IPS-NIHi7 (cell line): ENCODE measurements around the gene ALAS1.
"Not testable (repeated sequence)": the region's sequence is repeated elsewhere in the genome, so short reads cannot be mapped to it uniquely, and the experiment has no call there.

Experiments used
- DNase-seq: peaks from one replicate; pipeline ENCODE4 v3.0.0; 2012; ENCODE audit warnings: mixed read lengths; ENCODE audit errors: extremely low spot score

The ALAS1 gene

DNA sequence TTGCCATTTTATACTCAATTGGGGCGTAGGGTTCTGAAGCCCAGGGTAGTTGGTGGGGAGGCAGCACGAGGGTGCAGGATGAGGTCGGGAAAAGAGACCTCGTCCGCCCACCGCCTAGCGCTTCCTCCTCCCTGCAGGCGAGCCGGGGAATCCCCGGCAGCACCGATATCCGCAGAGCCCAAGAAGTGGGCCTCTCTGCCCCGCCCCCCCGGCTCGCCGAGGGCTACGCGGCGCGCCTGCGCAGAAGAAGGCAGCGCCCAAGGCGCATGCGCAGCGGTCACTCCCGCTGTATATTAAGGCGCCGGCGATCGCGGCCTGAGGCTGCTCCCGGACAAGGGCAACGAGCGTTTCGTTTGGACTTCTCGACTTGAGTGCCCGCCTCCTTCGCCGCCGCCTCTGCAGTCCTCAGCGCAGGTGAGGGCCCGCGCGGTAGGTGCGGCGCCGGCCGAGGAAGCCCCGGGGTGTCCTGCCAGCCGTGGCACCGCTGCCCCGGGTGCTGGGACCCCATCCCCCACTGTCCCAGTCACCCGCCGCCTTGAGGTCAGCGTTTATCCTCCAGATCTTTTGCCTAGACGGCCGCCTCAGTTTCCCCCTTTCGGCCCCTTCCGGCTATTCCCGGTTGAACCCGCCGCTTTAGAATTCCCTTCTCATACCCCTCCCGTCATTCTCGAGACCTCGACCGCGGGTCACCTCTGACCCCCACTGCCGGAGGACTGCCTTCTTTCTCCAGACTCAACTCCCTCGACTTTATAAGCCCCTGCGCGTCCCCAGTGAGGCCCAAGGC, at the start of gene ALAS1:
Gene ALAS1 (plus strand): TSS at position 319 of the 784 bp plus-strand sequence. CDS start 1,082 bp downstream, outside the sequence.
- peak; percentile 100 for DNase-seq

DNA sequence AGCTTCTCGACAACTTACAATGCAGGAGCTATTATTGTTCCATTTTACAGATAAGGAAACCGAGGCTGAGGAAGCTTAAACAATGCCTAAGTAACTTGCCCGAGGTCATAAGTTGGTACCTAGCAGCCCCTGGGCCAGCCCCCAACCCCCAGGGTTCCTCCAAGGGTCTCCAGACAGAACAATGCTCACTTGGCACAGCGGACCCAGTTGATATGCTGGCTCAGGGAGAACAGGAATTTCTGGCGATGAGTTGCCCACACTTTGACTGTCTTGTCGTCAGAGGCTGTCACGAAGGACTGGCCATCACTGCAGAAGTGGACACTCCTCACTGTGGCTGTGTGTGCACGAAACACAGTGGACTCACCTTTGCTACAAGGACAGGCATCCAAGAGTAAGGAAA, 48.9 kb upstream of the ALAS1 start:
- no peak for DNase-seq

DNA sequence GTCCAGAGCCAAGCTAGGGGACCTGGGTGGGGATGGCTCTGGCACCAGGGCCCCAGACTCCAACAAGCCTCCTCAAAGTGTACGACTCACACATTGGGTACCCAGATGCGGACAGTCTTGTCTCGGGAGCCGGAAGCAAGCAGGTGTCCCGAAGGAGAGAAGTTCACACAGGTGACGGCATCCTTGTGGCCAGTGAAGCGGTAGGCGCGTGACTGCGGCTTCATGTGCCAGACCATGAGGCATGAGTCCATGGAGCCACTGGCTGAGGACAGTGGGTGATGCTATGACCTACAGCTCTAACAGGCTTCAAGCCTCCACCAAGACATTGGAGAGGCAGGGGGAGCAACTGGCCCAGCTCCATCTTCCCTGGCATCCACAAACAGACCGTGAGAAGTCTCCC, 48.2 kb upstream of the ALAS1 start:
- no peak for DNase-seq

DNA sequence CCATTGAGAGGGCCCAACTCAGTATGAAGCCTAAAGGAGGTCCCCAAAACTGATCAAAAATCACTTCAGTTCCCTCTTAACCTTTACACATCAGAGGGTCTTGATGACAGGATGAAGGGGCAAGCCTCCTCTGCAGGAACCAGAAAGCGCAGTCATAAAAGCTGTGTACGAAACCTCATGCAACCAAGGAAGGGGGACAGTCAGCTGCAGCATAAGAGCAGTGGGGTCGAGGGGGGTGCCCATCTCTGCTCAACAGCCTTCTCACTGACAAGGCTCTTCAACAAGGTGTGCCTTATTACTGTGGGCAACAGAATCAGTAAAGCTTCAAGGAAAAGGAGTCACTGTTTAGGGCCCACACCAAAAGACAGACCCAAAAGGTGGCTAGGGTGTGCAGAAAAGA, 47.6 kb upstream of the ALAS1 start:
- DNase-seq = no peak

DNA sequence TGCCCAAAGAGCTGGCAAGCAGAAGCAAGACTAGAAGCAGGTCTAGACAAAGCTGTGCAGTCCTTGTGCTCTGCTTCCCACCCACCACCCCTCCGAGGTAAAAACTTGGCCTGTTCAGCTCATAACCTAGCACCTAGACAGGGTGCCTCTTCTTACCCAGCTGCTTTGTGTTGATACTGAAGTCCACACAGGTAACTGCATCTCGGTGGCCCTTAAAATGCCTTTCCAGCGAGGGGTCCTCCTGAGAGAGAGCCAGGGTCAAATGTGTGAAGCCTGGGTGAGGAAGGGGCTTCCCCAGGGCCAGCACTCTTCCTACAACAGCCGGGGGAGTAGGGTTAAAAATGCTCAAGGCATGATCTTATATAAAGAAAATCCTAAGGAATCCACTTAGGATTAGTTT, 47.1 kb upstream of the ALAS1 start:
- no peak for DNase-seq

DNA sequence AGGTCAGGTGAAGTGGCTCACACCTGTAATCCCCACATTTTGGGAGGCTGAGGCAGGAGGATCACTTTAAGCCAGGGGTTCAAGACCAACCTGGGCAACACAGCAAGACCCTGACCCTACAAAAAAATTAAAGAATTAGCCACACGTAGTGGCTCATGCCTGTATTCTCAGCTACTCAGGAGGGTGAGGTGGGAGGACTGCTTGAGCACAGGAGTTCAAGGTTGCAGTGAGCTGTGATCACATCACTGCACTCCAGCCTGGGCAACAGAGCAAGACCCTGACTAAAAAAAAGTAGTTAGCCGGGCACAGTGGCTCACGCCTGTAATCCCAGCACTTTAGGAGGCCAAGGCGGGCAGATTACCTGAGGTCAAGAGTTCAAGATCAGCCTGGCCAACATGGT, 46.0 kb upstream of the ALAS1 start:
- not testable (repeated sequence) for DNase-seq

DNA sequence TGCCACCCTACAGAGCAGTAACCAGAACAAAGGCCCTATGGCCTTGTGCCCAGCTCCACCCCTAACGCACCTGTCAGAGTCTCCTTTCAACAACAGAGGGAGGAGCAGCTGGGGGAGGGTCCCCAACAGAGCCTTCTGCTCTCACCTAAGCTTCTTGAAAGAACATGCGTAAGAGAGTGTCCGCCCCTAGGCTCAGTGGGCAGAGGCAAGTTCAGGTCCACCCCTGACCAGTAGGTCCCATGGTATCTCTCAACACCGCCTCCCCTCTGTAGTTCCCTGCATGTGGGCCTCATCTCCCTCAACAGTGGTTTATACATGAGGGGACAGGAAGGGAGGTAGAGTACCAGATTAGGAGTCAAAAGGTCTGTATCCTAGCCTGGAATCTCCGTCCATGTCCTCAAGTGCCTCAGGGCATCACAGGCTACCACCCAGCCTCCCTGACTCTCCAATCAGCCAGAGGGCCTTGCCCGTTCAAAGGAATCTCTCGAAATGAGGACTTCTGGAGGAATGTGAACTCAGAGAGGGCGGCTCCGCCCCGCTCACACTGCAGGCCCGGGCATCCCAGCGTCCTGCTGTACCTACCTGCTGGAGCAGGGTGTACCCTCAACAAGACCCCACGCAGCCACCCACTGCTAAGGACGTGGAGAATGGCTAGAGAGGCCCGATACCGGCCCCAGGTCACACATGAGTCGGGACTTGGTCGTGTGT, 44.4 kb upstream of the ALAS1 start:
- peak; percentile 48 for DNase-seq

DNA sequence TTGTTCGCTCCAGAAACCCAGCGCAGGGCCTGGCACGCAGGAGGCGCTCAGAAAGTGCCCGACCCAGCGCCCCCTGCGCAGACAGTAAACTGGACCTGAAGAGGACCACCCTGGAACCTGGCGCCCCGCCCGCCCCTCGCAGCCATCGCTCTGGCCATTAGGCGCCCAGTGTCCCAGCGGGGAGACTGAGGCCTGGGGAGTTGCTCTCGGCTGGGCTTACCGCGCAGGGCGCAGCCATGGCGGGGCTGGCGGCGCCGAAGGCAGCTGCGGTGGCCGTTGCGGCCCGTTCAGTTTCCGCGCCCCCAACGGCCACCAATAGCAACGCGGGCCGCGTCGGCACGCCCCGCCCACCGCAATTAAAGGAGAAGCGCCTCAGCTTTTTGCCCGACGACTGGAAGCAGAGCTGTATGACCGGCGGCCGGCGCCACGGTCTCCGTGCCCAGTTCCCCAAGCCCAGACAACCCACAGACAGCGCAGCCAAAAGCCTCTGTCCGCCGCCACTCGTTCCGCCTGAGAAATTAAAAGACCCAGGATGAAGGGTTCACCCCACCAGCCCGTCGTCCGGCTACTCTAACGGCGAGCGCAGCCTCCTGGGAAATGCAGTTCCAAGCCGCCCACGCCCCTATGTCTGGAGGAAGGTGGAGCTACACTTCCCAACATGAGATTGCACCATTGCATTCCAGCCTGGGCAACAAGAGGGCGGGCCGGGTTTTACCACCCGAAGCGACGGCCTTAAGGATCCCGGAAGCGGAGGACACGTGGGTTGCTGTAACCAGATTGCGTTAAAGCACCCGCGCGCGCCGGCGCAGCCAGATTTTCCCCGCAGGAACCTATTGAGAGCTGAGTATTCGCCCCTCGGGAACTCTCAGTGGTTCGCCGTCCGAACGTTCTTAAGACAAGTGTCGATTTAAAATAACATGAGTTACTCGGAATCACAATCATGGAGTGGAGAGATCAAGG, 43.5 kb upstream of the ALAS1 start, which contains the start of gene POC1A:
Gene POC1A (minus strand): TSS at position 289 of the 960 bp plus-strand sequence. CDS start 51 bp downstream, at position 238.
- DNase-seq = peak; percentile 94

DNA sequence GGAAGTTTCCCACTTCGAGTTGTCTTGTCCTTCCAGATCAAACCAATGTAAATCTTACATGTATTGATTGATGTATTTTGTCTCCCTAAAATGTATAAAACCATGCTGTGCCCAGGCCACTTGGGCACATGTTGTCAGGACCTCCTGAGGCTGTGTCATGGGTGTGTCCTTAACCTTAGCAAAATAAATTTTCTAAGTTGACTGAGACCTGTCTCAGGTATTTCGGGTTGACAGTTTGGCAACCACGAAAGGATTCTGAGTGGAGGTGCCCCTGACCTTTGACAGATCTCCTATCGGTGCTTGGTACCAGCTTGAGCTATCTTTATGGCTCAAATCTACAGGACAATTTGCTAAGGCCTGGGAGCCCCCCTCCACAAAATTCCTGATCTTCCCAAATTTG, 42.0 kb upstream of the ALAS1 start:
- no peak for DNase-seq

DNA sequence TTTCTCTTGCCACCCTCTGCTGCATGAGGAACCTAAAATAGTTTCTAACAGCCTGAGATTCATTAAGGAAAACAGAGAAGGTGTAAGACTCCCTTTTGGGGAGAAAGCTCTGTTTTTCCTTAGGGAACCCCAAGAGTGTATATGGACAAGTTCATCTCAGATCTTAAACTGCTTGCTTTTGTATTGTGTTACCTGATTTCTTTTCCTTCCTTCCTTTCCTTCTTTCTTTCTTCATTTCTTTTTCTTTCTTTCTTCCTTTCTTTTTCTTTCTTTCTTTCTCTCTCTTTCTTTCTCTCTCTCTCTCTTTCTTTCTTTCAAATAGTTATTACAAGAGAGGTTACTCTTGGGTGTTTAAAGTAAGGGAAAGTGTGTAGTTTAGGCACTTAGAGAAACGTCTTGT, 38.5 kb upstream of the ALAS1 start:
- DNase-seq = no peak

DNA sequence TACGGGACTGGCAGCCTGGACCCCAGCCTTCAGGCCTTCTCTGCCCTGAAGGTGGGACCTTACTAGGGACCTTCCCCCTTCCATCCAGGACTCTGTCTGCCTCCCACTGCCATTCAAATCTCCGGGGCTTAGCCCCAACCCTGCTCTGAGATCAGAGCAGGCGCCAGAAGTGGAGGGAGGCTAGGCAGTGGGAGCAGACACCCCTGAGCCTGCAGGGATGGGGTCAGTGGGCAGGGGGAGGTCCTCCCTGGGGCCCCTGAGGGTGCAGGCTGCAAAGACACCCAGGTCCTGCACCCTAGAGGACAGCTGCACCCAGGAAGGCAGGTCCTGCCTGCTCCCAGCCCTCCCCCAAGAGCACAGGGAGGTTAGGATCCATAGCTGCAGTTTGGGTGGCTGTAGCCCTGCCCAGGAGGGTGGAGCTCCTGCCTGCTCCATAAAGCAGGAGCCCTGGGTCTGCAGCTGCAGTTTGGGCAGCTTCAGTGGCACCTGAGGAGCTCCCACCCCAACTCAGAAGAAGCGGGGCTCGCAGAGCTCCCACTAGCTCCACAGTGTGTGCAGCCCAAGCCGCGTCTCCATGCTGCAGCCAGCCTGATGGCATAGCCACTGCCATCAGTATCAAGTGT, 35.6 kb upstream of the ALAS1 start:
- DNase-seq = no peak

DNA sequence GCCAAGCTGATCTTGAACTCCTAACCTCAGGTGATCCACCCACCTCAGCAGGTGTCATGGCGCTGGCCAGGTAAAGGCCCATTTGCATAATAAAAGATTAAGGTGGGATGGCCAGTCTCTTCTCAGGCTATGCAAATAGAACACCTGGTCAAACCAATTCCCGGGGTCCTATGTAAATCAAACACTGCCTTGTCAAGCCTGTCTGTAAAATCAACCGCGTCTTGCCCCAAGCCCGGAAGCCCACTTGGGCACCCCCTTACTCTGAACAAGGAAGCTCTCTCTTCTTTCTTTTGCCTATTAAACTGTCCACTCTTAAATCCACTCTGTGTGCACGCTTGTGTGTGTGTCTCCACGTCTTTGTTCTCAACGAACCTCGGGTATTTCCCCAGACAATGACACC, 30.7 kb upstream of the ALAS1 start:
- peak; percentile 62 for DNase-seq

DNA sequence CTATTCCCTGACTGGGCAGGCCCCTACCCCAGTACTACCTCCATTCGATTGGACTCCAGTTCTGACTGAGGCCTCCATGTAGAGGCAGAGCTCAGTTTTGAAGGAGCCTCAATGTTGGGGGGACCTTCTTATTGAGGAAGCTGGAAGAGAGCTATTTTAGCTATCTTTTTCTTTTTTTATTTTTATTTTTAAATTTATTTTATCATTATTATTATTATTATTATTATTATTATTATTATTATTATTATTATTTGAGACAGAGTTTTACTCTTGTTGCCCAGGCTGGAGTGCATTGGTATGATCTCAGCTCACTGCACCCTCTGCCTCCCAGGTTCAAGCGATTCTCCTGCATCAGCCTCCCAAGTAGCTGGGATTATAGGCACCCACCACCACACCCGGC, 27.7 kb upstream of the ALAS1 start:
- DNase-seq = not testable (repeated sequence)

DNA sequence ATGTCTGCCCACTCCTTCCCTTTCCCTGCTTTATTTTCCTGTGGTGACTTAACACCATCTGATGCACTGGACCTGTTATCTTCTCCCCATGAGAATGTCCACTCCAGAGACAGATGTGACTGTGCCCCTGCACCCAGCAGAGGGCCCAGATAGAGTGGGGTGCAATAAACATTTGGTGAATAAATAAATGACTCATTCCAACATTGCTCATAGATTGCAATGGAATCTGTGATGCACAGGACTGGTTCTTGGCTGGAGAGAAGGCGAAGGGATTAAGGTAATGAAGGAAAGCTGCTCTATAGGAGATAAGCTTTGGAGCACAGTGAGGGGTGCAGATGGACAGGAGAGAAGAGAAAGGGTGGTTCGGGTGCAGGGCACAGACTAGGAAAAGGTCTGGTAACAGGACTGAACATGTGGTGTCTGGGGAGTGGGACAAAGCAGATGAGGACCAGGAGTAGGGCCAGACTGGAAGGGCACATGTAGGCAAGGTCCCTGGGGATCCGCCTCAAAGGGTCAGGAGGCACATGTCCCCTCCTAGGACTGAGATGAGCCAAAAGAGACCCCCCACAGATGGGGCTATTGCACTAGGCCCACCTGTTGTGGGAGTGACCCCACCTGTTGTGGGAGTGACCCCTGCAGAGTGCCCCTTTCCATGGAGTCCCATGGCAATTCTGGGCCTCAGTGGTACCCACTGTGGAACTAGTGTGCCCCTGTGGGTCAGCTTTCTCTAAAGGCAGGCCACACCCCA, 26.3 kb upstream of the ALAS1 start:
- DNase-seq = no peak

DNA sequence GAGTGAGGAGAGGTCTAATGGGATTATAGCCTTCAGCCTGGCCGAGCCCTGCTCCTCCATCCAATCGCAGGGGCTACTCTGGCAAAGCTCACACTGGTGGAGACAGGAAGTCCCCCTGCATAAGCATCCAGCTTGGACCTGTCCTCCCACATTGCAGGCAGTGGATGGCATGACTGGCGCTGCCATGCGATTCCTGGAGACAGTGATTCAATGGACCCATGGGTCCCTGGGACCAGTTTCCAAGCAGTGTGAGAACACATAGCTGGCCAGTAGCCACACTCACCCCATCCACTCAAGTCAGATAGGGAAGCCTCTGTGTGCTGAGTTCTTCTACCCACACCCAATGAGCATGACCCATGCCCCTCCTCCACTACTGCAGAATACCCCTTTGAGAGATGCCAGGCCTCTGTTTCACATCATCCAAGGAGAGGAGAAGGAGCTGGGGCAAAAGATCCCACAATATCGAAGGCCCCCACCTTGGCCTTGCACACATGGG, 25.6 kb upstream of the ALAS1 start:
- DNase-seq = no peak

DNA sequence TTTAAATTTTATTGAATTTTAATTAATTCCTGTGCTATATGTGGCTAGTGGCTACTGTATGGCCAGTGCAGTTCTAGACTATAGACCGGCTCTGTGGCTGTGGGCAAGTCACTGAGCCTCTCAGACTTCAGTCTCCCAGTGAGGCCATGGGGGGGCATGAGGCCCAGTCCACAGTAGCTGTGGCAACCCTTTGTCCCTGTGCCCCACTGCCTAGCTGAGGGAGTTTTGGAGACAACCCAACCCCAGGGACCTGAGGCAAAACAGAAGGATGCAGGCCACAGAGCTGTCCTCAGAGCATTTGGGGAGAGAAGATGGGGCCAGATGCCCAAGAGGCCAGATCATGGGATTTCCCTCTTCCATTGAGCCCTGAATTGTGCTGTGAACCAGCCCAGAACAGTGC, 24.9 kb upstream of the ALAS1 start:
- no peak for DNase-seq

DNA sequence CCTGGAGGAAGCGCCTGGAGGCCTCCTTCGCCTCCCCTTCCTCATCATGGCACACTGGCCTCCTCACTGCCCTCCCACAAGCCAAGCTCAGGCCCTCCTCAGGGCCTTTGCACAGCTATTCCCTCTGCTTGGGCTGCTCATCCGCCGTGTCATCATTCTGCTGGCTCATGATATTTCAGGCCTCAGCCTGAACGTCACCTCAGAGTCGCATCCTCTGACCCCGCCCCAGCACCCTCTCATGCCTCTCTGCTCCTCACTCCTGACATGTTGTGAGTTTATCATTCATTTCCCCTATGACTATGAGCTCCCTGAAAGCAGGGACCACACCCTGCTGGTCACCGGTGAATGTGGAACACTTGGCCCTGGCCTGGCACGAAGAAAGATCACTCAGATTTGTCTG, 23.1 kb upstream of the ALAS1 start:
- no peak for DNase-seq

DNA sequence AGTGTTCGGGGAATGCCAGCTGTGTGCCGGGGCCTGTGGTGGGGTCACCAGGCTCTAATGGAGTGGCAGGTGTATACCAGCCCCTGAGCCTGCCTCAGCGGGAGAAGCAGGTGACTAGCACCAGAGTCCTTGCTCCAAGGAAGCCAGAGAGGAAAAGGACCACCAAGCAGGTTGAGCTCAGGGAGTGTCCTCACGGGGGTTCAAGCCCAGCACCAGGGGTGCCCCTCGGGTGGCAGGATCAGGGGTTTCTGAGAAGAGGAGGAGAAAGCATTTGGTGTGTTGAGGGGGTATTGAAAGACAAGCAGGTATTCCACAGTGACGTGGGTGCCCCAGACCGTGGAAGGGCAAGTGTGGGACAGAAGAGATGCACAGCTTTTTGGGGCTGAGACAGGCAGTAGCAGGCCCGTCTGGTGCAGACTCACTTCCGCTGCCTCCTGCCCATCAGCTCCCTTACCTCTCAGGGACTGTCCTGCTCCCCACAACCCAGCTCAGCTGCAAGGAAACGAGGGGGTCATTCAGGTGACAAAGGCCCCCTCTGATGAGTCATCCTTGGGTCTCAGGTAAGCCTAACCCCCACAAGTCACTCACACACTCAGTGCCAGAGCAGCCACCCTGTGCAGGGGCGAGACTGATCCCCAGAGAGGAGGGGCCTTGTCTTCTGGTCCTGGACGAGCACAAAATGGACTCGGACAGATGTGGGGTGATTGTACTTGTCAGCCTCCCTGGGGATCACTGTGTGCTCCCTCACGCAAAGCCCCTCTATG, 22.4 kb upstream of the ALAS1 start:
- DNase-seq = no peak

DNA sequence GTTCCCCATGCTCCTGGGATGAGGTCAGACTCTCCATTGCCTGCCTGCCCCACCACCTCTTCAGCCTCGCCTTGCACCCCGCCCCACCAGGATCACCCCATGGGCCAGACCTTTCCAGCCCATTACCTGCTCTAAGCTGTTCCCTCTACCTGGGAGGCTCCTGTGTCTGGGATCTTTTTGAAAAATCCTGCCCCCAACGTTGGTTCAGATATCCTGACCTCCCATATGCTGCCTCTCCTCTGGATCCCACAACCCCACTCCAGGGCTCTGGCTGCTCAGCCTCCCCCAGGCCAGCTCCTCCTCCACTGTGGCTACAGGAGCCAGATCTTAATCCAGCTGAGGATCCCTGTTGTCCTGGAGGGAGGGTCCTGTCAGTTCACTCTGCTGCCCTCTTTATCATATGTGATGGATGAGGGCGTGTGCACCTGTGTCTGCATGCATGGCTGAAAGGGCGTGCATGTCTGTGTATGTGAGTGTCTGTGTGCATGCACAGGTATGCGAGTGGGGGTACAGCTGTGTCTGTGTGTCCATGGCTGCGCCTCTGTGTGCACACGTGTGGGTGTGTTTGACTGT, 21.7 kb upstream of the ALAS1 start:
- no peak for DNase-seq
